H9 (cell line): ENCODE results near the gene PLEKHG5. TPM values are rescaled to one million over a fixed set of nuclear protein-coding genes. Genes with fewer than 3 reads are reported as not detected.

ENCODE experiments used
- DNase-seq: peaks from one replicate; pipeline ENCODE4 v3.0.0-alpha.2; 2017
- H2AFZ ChIP-seq: one replicate; pipeline ENCODE4 v1.6.1; 2013; ENCODE audit warnings: mild to moderate bottlenecking, low read length, control low read depth, moderate library complexity
- H2AK5ac ChIP-seq: 2 replicates; pipeline ENCODE4 v1.6.1; 2013; ENCODE audit warnings: low read length, control low read depth, mixed read lengths; ENCODE audit not compliant: insufficient read length
- H2BK120ac ChIP-seq: one replicate; pipeline ENCODE4 v1.6.1; 2013; ENCODE audit warnings: low read depth, mild to moderate bottlenecking, low read length, control low read depth, inconsistent platforms; ENCODE audit not compliant: poor library complexity, severe bottlenecking
- H2BK12ac ChIP-seq: 2 replicates; pipeline ENCODE4 v1.6.1; 2013; ENCODE audit warnings: low read length, control low read depth, mixed read lengths, low read depth; ENCODE audit not compliant: insufficient read length
- H2BK15ac ChIP-seq: 2 replicates; pipeline ENCODE4 v1.6.1; 2013; ENCODE audit warnings: low read depth, low read length, control low read depth
- H2BK20ac ChIP-seq: one replicate; pipeline ENCODE4 v1.6.1; 2013; ENCODE audit warnings: low read depth, mild to moderate bottlenecking, low read length, control low read depth, inconsistent platforms; ENCODE audit not compliant: poor library complexity, severe bottlenecking
- H2BK5ac ChIP-seq: 2 replicates; pipeline ENCODE4 v1.6.1; 2013; ENCODE audit warnings: low read length, control low read depth, mixed read lengths; ENCODE audit not compliant: insufficient read length
- H3K14ac ChIP-seq: 2 replicates; pipeline ENCODE4 v1.6.1; 2013; ENCODE audit warnings: low read length, control low read depth; ENCODE audit not compliant: insufficient read depth
- H3K18ac ChIP-seq: 2 replicates; pipeline ENCODE4 v1.6.1; 2013; ENCODE audit warnings: low read depth, mild to moderate bottlenecking, mixed read lengths, low read length, control low read depth; ENCODE audit not compliant: insufficient read length
- H3K23ac ChIP-seq: 2 replicates; pipeline ENCODE4 v1.6.1; 2013; ENCODE audit warnings: low read length, control low read depth, mixed read lengths, low read depth; ENCODE audit not compliant: insufficient read length
- H3K23me2 ChIP-seq: 2 replicates; pipeline ENCODE4 v1.6.1; 2013; ENCODE audit warnings: low read depth, mild to moderate bottlenecking, mixed read lengths, low read length, control low read depth; ENCODE audit not compliant: insufficient read length, poor library complexity, severe bottlenecking
- H3K27ac ChIP-seq: 2 replicates; pipeline ENCODE4 v1.5.1; 2013; ENCODE audit warnings: low read length, control low read depth, mixed read lengths, low read depth; ENCODE audit not compliant: insufficient read length
- H3K27me3 ChIP-seq: 2 replicates; pipeline ENCODE4 v1.6.1; 2013; ENCODE audit warnings: low read length, control low read depth, inconsistent platforms; ENCODE audit not compliant: insufficient read depth
- H3K4ac ChIP-seq: 2 replicates; pipeline ENCODE4 v1.6.1; 2013; ENCODE audit warnings: low read depth, mild to moderate bottlenecking, control low read depth, inconsistent platforms, low read length, moderate library complexity
- H3K4me1 ChIP-seq: 2 replicates; pipeline ENCODE4 v1.6.1; 2013; ENCODE audit warnings: low read length, control low read depth, inconsistent platforms; ENCODE audit not compliant: insufficient read depth
- H3K4me2 ChIP-seq: 2 replicates; pipeline ENCODE4 v1.6.1; 2013; ENCODE audit warnings: low read length, control low read depth, mixed read lengths; ENCODE audit not compliant: insufficient read length, insufficient read depth
- H3K56ac ChIP-seq: 2 replicates; pipeline ENCODE4 v1.6.1; 2013; ENCODE audit warnings: low read depth, mild to moderate bottlenecking, mixed read lengths, low read length, control low read depth; ENCODE audit not compliant: insufficient read length
- H3K79me1 ChIP-seq: 2 replicates; pipeline ENCODE4 v1.6.1; 2013; ENCODE audit warnings: low read depth, mild to moderate bottlenecking, moderate library complexity, low read length, control low read depth, inconsistent platforms; ENCODE audit not compliant: insufficient read depth, poor library complexity, severe bottlenecking
- H3K79me2 ChIP-seq: 2 replicates; pipeline ENCODE4 v1.6.1; 2013; ENCODE audit warnings: low read length, control low read depth, inconsistent platforms; ENCODE audit not compliant: insufficient read depth
- H3K9ac ChIP-seq: 2 replicates; pipeline ENCODE4 v1.6.1; 2013; ENCODE audit warnings: low read length, control low read depth, mixed read lengths; ENCODE audit not compliant: insufficient read length; ENCODE audit errors: extremely low read depth
- H3K9me3 ChIP-seq: one replicate; pipeline ENCODE4 v1.6.1; 2013; ENCODE audit warnings: low read depth, low read length, inconsistent platforms; ENCODE audit not compliant: control insufficient read depth
- H3T11ph ChIP-seq: one replicate; pipeline ENCODE4 v1.6.1; 2013; ENCODE audit warnings: mild to moderate bottlenecking, low read length, control low read depth, inconsistent platforms
- H4K20me1 ChIP-seq: one replicate; pipeline ENCODE4 v1.6.1; 2013; ENCODE audit not compliant: control insufficient read depth, insufficient read length, insufficient read depth
- H4K5ac ChIP-seq: 2 replicates; pipeline ENCODE4 v1.6.1; 2013; ENCODE audit warnings: low read depth, mild to moderate bottlenecking, mixed read lengths, low read length, control low read depth; ENCODE audit not compliant: insufficient read length
- H4K8ac ChIP-seq: replicated peaks from 2 replicates; pipeline ENCODE4 v1.6.1; 2013; ENCODE audit warnings: low read length, control low read depth, mixed read lengths, low read depth; ENCODE audit not compliant: insufficient read length
- H4K91ac ChIP-seq: 2 replicates; pipeline ENCODE4 v1.6.1; 2013; ENCODE audit warnings: low read depth, mild to moderate bottlenecking, moderate library complexity, mixed read lengths, low read length, control low read depth; ENCODE audit not compliant: insufficient read length
- H3K27ac Mint-ChIP-seq, 3 experiments: 2 replicates in 2 of 3; 3 replicates in 1 of 3; pipeline ENCODE4 v1.8.0; 2020 to 2021; ENCODE audit warnings: mixed read lengths in 3 of 3, mild to moderate bottlenecking in 1 of 3, moderate library complexity in 1 of 3
- H3K27me3 Mint-ChIP-seq: 2 replicates; pipeline ENCODE4 v1.8.0; 2021; ENCODE audit warnings: low read depth, mild to moderate bottlenecking, moderate library complexity, mixed read lengths
- H3K36me3 Mint-ChIP-seq, 3 experiments: 2 replicates in 2 of 3; 3 replicates in 1 of 3; pipeline ENCODE4 v1.8.0; 2020 to 2021; ENCODE audit warnings: low read depth in 3 of 3, mixed read lengths in 3 of 3; ENCODE audit not compliant: insufficient read depth in 1 of 3
- H3K4me1 Mint-ChIP-seq, 2 experiments: 2 replicates each; pipeline ENCODE4 v1.8.0; 2020; ENCODE audit warnings: mixed read lengths in 2 of 2
- H3K4me3 Mint-ChIP-seq, 2 experiments: 2 replicates in 1 of 2; 3 replicates in 1 of 2; pipeline ENCODE4 v1.8.0; 2020 to 2021; ENCODE audit warnings: mild to moderate bottlenecking in 2 of 2, mixed read lengths in 2 of 2, moderate library complexity in 1 of 2
- H3K9me3 Mint-ChIP-seq, 2 experiments: 2 replicates in 1 of 2; 3 replicates in 1 of 2; pipeline ENCODE4 v1.8.0; 2020; ENCODE audit warnings: mild to moderate bottlenecking in 2 of 2, mixed read lengths in 2 of 2, moderate library complexity in 1 of 2
- WGBS: extraction: QIAGEN DNeasy Blood & Tissue Kit; methylation state at CpG from one replicate; pipeline ENCODE4 v1.1.7; 2013; ENCODE audit warnings: missing lambda C conversion rate, low lambda C conversion rate, mixed read lengths; ENCODE audit not compliant: insufficient read length; ENCODE audit errors: extremely low coverage; 5-methylcytosine and 5-hydroxymethylcytosine counted together
- total RNA-seq: library from RNA; stranded (reverse); gene quantifications from 2 replicates; pipeline ENCODE4 v1.2.1, GENCODE V29; 2021
- TF ChIP-seq, protein P1 (sequence below): fragments of 200-600 bp; sonication (generic); conservative IDR thresholded peaks from 3 replicates; pipeline ENCODE4 v1.8.0; 2021; ENCODE audit warnings: antibody characterized with exemption, mild to moderate bottlenecking

PLEKHG5 gene
- total RNA-seq, 1 experiment from 2014 or later, result 22.3 TPM

DNA sequence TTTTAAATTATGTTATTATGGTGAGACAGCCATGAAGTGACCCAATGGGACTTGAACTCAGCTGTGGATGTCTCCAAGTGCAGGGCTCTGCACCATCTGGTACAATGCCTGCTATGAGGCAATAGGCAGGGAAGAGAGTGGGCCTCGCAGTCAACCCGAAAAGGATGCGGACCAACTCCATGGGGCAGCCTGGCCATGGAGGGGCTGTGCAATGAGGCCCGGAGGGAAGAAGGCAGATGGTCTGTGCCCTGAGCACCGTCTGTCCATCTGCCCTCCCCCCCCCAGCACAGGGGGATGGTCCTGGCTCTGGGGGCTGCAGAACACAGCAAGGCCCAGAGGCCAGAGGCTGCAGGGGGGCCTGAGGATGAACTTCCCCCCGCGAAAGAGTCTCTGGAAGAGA lies 49.9 kb downstream of the PLEKHG5 start:
- H3K4me2 ChIP-seq, result no peak overlapping the region
- no peak overlapping the region for H3K56ac ChIP-seq
- H2BK20ac ChIP-seq, result no peak overlapping the region
- no peak overlapping the region for H3K18ac ChIP-seq
- no peak overlapping the region for H2AK5ac ChIP-seq
- no peak overlapping the region for H2BK15ac ChIP-seq
- no peak overlapping the region for H2BK5ac ChIP-seq
- Mint-ChIP-seq H3K9me3 (no peaks in the 10 kb centered on the region; a peak in 1 of 5 replicates), H3K4me1 (peaks cover 32 to 45% of the 10 kb centered on the region in 2 experiments), H3K36me3 (no peaks in the 10 kb centered on the region; a peak in 1 of 7 replicates), H3K27me3 (peaks cover 40% of the 10 kb centered on the region), H3K4me3 (peak overlapping the region in 1 of 2 experiments; percentile 79; a peak in 1 of 5 replicates), H3K27ac (no peak overlapping the region)
- H3K4me1 ChIP-seq, result no peaks in the 10 kb centered on the region; the same call in 1 of the 2 replicates
- H3K23me2 ChIP-seq, result peaks cover 6% of the 10 kb centered on the region
- TF ChIP-seq, protein P1, sequence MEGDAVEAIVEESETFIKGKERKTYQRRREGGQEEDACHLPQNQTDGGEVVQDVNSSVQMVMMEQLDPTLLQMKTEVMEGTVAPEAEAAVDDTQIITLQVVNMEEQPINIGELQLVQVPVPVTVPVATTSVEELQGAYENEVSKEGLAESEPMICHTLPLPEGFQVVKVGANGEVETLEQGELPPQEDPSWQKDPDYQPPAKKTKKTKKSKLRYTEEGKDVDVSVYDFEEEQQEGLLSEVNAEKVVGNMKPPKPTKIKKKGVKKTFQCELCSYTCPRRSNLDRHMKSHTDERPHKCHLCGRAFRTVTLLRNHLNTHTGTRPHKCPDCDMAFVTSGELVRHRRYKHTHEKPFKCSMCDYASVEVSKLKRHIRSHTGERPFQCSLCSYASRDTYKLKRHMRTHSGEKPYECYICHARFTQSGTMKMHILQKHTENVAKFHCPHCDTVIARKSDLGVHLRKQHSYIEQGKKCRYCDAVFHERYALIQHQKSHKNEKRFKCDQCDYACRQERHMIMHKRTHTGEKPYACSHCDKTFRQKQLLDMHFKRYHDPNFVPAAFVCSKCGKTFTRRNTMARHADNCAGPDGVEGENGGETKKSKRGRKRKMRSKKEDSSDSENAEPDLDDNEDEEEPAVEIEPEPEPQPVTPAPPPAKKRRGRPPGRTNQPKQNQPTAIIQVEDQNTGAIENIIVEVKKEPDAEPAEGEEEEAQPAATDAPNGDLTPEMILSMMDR, result no peak
- no peak overlapping the region for H2AFZ ChIP-seq
- no peaks in the 10 kb centered on the region for H3K9me3 ChIP-seq
- H4K20me1 ChIP-seq, result no peaks in the 10 kb centered on the region
- H3K23ac ChIP-seq, result no peak overlapping the region
- DNase-seq, result no peak
- H3K79me2 ChIP-seq, result no peaks in the 10 kb centered on the region
- no peak overlapping the region for H4K5ac ChIP-seq
- H3K27ac ChIP-seq, result no peak overlapping the region
- H2BK120ac ChIP-seq, result no peak overlapping the region
- no peak overlapping the region for H2BK12ac ChIP-seq
- no peak overlapping the region for H3T11ph ChIP-seq
- H3K4ac ChIP-seq, result no peak overlapping the region
- H3K27me3 ChIP-seq, result peaks cover 4% of the 10 kb centered on the region; the same call in 1 of the 2 replicates
- WGBS, result no CpG with 5 or more reads among the region's 7 CpGs
- no peak overlapping the region for H3K14ac ChIP-seq
- no peak overlapping the region for H3K9ac ChIP-seq
- H4K8ac ChIP-seq, result no peak overlapping the region
- H4K91ac ChIP-seq, result no peak overlapping the region
- H3K79me1 ChIP-seq, result no peaks in the 10 kb centered on the region
